Chondrocyte (in vitro differentiated cells): ENCODE measurements around the gene ZDHHC14. TPM values are rescaled to one million over a fixed set of nuclear protein-coding genes. Genes with fewer than 3 reads are reported as not detected.

ENCODE experiments used
- DNase-seq: peaks from one replicate; pipeline ENCODE4 v3.0.0; 2021; ENCODE audit warnings: mixed read lengths, low spot score
- H3K27ac Mint-ChIP-seq: one replicate; pipeline ENCODE4 v1.8.0; 2021; ENCODE audit warnings: mild to moderate bottlenecking, moderate library complexity, mixed read lengths; ENCODE audit not compliant: unreplicated experiment
- H3K27me3 Mint-ChIP-seq: 2 replicates; pipeline ENCODE4 v1.8.0; 2021; ENCODE audit warnings: low read depth, mixed read lengths
- H3K36me3 Mint-ChIP-seq: 2 replicates; pipeline ENCODE4 v1.8.0; 2021; ENCODE audit warnings: low read depth, mixed read lengths
- H3K4me1 Mint-ChIP-seq: 2 replicates; pipeline ENCODE4 v1.8.0; 2021; ENCODE audit warnings: low read depth, mild to moderate bottlenecking, mixed read lengths
- H3K4me3 Mint-ChIP-seq: one replicate; pipeline ENCODE4 v1.8.0; 2021; ENCODE audit warnings: mild to moderate bottlenecking, moderate library complexity, mixed read lengths; ENCODE audit not compliant: unreplicated experiment
- H3K9me3 Mint-ChIP-seq: 2 replicates; pipeline ENCODE4 v1.8.0; 2021; ENCODE audit warnings: low read depth, mixed read lengths
- microRNA-seq: library from miRNA; unstranded; fragments of <30 nt; microRNA quantifications from one replicate; pipeline ENCODE4 v1.2.0, GENCODE V29; 2020; ENCODE audit warnings: borderline number of aligned reads
- total RNA-seq: library from RNA; stranded (reverse); gene quantifications from 3 replicates; pipeline ENCODE4 v1.2.1, GENCODE V29; 2021
- TF ChIP-seq, protein P1 (sequence below): fragments of 200-600 bp; sonication (generic); IDR thresholded peaks from 2 replicates; pipeline ENCODE4 v1.5.0; 2021; ENCODE audit warnings: antibody characterized with exemption, mild to moderate bottlenecking, moderate library complexity

Gene ZDHHC14
- total RNA-seq, 1 donor from 2014 or later = 8.4 TPM

DNA sequence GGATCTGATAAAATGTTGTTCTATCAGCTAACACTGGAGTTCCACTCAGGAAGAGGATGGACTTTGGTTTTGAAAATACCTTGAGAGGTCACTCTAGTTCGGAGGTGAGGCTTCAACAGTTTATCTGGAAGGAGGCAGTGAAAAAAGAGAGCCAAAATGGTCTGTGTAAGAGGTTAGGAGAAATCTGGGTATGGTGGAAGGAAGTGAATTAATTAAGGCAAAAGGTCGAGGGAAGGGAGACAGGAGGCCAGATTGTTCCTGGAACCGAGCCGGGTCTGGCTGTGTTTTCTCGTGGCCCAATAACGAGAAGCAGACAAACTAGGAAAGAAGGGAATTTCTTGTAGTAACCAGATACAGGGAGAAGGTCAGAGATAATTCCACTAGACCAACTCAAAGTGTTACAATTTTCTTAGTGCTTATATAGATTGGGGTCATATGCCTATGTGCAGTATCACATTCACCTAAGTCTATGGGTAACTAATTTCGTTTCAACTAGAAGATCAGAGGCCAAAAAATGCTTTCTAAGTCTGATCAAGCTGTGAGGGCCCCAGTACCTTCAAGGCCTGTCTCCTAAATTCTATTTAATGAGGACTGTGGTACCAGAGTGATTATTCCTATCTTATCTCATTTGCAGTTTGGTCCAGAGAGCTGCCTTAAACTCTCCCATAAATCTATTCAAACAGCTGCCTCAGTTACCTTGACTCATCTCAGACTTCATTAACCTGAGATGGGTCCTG lies 346.1 kb downstream of the ZDHHC14 start:
- Mint-ChIP-seq H3K9me3 (peaks cover 16% of the 10 kb centered on the region), H3K4me1 (peaks cover 21% of the 10 kb centered on the region), H3K27ac (no peak overlapping the region), H3K27me3 (no peaks in the 10 kb centered on the region), H3K36me3 (peaks cover 11% of the 10 kb centered on the region), H3K4me3 (no peak overlapping the region)
- DNase-seq = no peak
- TF ChIP-seq, protein P1, sequence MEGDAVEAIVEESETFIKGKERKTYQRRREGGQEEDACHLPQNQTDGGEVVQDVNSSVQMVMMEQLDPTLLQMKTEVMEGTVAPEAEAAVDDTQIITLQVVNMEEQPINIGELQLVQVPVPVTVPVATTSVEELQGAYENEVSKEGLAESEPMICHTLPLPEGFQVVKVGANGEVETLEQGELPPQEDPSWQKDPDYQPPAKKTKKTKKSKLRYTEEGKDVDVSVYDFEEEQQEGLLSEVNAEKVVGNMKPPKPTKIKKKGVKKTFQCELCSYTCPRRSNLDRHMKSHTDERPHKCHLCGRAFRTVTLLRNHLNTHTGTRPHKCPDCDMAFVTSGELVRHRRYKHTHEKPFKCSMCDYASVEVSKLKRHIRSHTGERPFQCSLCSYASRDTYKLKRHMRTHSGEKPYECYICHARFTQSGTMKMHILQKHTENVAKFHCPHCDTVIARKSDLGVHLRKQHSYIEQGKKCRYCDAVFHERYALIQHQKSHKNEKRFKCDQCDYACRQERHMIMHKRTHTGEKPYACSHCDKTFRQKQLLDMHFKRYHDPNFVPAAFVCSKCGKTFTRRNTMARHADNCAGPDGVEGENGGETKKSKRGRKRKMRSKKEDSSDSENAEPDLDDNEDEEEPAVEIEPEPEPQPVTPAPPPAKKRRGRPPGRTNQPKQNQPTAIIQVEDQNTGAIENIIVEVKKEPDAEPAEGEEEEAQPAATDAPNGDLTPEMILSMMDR = no peak

Small RNA genes lying within 50 kb of the gene (microRNA-seq; reads per million reads assigned to microRNA genes)
- not detected for gene MIR3692

Other genes with a start within 250 kb of the ZDHHC14 start
- 9.6 to 10.7 TPM (median 9.7 TPM) in 3 replicates for gene TMEM242, start 57.7 kb upstream of the ZDHHC14 start, total RNA-seq